Glutamatergic neuron (in vitro differentiated cells): ENCODE data around the gene FRMPD4. TPM values are rescaled to one million over a fixed set of nuclear protein-coding genes. Genes with fewer than 3 reads are reported as not detected.

Experiments
- DNase-seq: peaks from one replicate; pipeline ENCODE4 v3.0.0; 2022
- H3K27ac Mint-ChIP-seq: one replicate; pipeline ENCODE4 v1.8.0; 2020; ENCODE audit warnings: mild to moderate bottlenecking, mixed read lengths, inconsistent platforms; ENCODE audit not compliant: unreplicated experiment
- H3K27me3 Mint-ChIP-seq: one replicate; pipeline ENCODE4 v1.8.0; 2020; ENCODE audit warnings: mild to moderate bottlenecking, moderate library complexity, mixed read lengths, inconsistent platforms; ENCODE audit not compliant: unreplicated experiment
- H3K36me3 Mint-ChIP-seq: one replicate; pipeline ENCODE4 v1.8.0; 2020; ENCODE audit warnings: mild to moderate bottlenecking, mixed read lengths, inconsistent platforms; ENCODE audit not compliant: unreplicated experiment
- H3K4me1 Mint-ChIP-seq: one replicate; pipeline ENCODE4 v1.8.0; 2020; ENCODE audit warnings: mild to moderate bottlenecking, low read depth, mixed read lengths, inconsistent platforms; ENCODE audit not compliant: unreplicated experiment
- H3K4me3 Mint-ChIP-seq: one replicate; pipeline ENCODE4 v1.8.0; 2020; ENCODE audit warnings: mild to moderate bottlenecking, mixed read lengths, inconsistent platforms; ENCODE audit not compliant: unreplicated experiment
- H3K9me3 Mint-ChIP-seq: one replicate; pipeline ENCODE4 v1.8.0; 2020; ENCODE audit warnings: mild to moderate bottlenecking, moderate library complexity, mixed read lengths, inconsistent platforms; ENCODE audit not compliant: unreplicated experiment
- CTCF ChIP-seq: fragments of 200-600 bp; sonication (generic); IDR thresholded peaks from one replicate; pipeline ENCODE4 v1.5.0; 2021; ENCODE audit not compliant: partially characterized antibody, unreplicated experiment
- total RNA-seq: library from RNA; stranded (reverse); fragmentation: NEBNext Ultra II Directional; extraction: Animal tissue kit (Norgen Biotek cat#: 25700); gene quantifications from one replicate; pipeline ENCODE4 v1.2.1, GENCODE V29; 2021; ENCODE audit not compliant: unreplicated experiment

The FRMPD4 gene
- total RNA-seq, 1 donor from 2014 or later: 6.2 TPM

GRCh38 chrX:12721042-12721441 lies 582.8 kb downstream of the FRMPD4 start:
- no peak for TF ChIP-seq CTCF
- H3K27ac Mint-ChIP-seq: no peak overlapping the region
- H3K4me1 Mint-ChIP-seq: no peaks in the 10 kb centered on the region
- H3K9me3 Mint-ChIP-seq: no peaks in the 10 kb centered on the region
- H3K27me3 Mint-ChIP-seq: no peaks in the 10 kb centered on the region
- H3K4me3 Mint-ChIP-seq: no peak overlapping the region
- no peak for DNase-seq
- peaks cover 4% of the 10 kb centered on the region for H3K36me3 Mint-ChIP-seq

GRCh38 chrX:12722314-12722713 lies 584.0 kb downstream of the FRMPD4 start:
- no peaks in the 10 kb centered on the region for H3K9me3 Mint-ChIP-seq
- no peak overlapping the region for H3K27ac Mint-ChIP-seq
- peaks cover 4% of the 10 kb centered on the region for H3K36me3 Mint-ChIP-seq
- no peak for TF ChIP-seq CTCF
- no peak for DNase-seq
- no peaks in the 10 kb centered on the region for H3K27me3 Mint-ChIP-seq
- H3K4me1 Mint-ChIP-seq: no peaks in the 10 kb centered on the region
- no peak overlapping the region for H3K4me3 Mint-ChIP-seq

- Mint-ChIP-seq H3K9me3 (no peaks in the 10 kb centered on the region), H3K4me1 (no peaks in the 10 kb centered on the region), H3K4me3 (no peak overlapping the region), H3K36me3 (no peaks in the 10 kb centered on the region), H3K27me3 (no peaks in the 10 kb centered on the region), H3K27ac (no peak overlapping the region)
- DNase-seq: no peak
- TF ChIP-seq CTCF: no peak
These were observed 603.1 kb downstream of the FRMPD4 start for GRCh38 chrX:12741416-12741815.

- TF ChIP-seq CTCF: no peak
These were observed 609.2 kb downstream of the FRMPD4 start for GRCh38 chrX:12747433-12747832.

GRCh38 chrX:12751887-12752286 lies 613.6 kb downstream of the FRMPD4 start:
- no peak for DNase-seq

More at GRCh38 chrX:12747433-12747832, 609.2 kb downstream of the FRMPD4 start:
- Mint-ChIP-seq H3K9me3 (no peaks in the 10 kb centered on the region), H3K27ac (no peak overlapping the region), H3K36me3 (no peaks in the 10 kb centered on the region), H3K4me3 (no peak overlapping the region), H3K4me1 (no peaks in the 10 kb centered on the region), H3K27me3 (no peaks in the 10 kb centered on the region)
- DNase-seq: no peak

More at GRCh38 chrX:12751887-12752286, 613.6 kb downstream of the FRMPD4 start:
- Mint-ChIP-seq H3K27me3 (no peaks in the 10 kb centered on the region), H3K4me1 (no peaks in the 10 kb centered on the region), H3K27ac (no peak overlapping the region), H3K9me3 (no peaks in the 10 kb centered on the region), H3K4me3 (no peak overlapping the region), H3K36me3 (no peaks in the 10 kb centered on the region)
- no peak for TF ChIP-seq CTCF
